Measurements from ENCODE around the gene KIRREL3.
"Not testable (repeated sequence)": the region's sequence is repeated elsewhere in the genome, so short reads cannot be mapped to it uniquely, and the experiment has no call there.

DNA sequence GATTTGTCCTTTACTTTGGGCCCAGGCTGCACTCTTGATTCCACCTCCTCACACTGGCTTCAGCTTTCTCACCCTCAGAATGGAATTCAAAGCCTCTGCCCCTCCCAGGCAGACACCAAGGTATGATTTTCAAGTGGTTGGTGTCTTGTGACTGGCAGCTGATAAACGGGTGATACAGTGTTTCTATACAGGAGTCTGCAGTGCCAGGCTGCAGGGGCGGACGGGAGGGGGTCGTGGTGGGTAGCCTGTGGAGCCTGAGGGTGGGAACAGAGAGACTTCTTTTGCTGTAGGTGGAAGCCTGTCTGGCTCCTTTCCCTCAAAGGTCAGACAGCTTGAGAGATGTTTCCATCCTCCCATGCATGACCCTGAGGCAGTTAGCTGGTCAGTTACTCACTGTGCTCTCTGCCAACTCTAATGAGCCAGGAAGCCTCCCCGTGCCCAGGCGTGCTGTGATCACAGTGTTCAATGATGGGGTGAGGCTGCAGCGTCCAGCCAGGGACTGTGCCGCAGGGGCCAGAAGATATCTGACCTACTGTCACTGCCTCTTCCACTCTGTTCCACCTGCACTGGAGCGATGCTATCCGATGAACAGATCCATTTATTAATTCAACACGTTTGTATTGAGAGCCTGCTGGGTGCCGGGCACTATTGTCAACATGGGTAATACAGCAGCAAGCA lies 627.0 kb downstream of the KIRREL3 start:
- not testable (repeated sequence) for TF ChIP-seq YY1 (IDR thresholded peaks at IDR 0.05; ENCODE audit: insufficient read depth, insufficient read length); SUZ12 (IDR thresholded peaks at IDR 0.05; ENCODE audit: extremely low read depth, insufficient read depth, insufficient read length)

Data from NT2/D1 (cell line).